ENCODE results near the gene TTC8. TPM values are rescaled to one million over a fixed set of nuclear protein-coding genes. Genes with fewer than 3 reads are reported as not detected.

The TTC8 gene
- total RNA-seq, 2 donors from 2014 or later, result 20.8 to 34.1 TPM

GRCh38 chr14:88838015-88838414 is 13.6 kb downstream of the TTC8 start:
- TF ChIP-seq CTCF (IDR thresholded peaks at IDR 0.05), result no peak

GRCh38 chr14:88840926-88841325 is 16.5 kb downstream of the TTC8 start:
- no peaks in the 10 kb centered on the region for H3K36me3 ChIP-seq
- ATAC-seq (ENCODE audit: insufficient number of reproducible peaks, low FRiP score, low read depth), result no peak

More at GRCh38 chr14:88838015-88838414, 13.6 kb downstream of the TTC8 start:
- Histone ChIP-seq H3K27ac (no peak overlapping the region), H3K9me3 (no peaks in the 10 kb centered on the region), H3K36me3 (no peaks in the 10 kb centered on the region), H3K4me1 (ENCODE audit: control insufficient read depth in 1 of 2, low read depth in 2 of 2) (peaks cover 21 to 30% of the 10 kb centered on the region in 2 donors), H3K27me3 (replicated peaks; ENCODE audit: insufficient read depth) (no peaks in the 10 kb centered on the region), H3K4me3 (no peak overlapping the region)
- no peak for ATAC-seq (ENCODE audit: insufficient number of reproducible peaks, low FRiP score, low read depth)
- DNase-seq (ENCODE audit: low spot score), result no peak

GRCh38 chr14:88841741-88842140 is 17.3 kb downstream of the TTC8 start:
- no peak overlapping the region for H3K4me3 ChIP-seq
- DNase-seq (ENCODE audit: low spot score) (no peak), ATAC-seq (ENCODE audit: insufficient number of reproducible peaks, low FRiP score, low read depth) (no peak)
- no peaks in the 10 kb centered on the region for H3K36me3 ChIP-seq
- no peak for TF ChIP-seq CTCF (IDR thresholded peaks at IDR 0.05)
- H3K27me3 ChIP-seq (replicated peaks; ENCODE audit: insufficient read depth), result no peaks in the 10 kb centered on the region
- H3K9me3 ChIP-seq, result no peaks in the 10 kb centered on the region
- H3K27ac ChIP-seq, result no peak overlapping the region
- H3K4me1 ChIP-seq (ENCODE audit: control insufficient read depth in 1 of 2, low read depth in 2 of 2), result no peaks in the 10 kb centered on the region

More at GRCh38 chr14:88840926-88841325, 16.5 kb downstream of the TTC8 start:
- H3K27me3 ChIP-seq (replicated peaks; ENCODE audit: insufficient read depth), result no peaks in the 10 kb centered on the region
- H3K4me3 ChIP-seq, result no peak overlapping the region
- H3K4me1 ChIP-seq (ENCODE audit: control insufficient read depth in 1 of 2, low read depth in 2 of 2), result peaks cover 3 to 5% of the 10 kb centered on the region in 2 donors
- no peak overlapping the region for H3K27ac ChIP-seq
- DNase-seq (ENCODE audit: low spot score), result no peak
- no peak for TF ChIP-seq CTCF (IDR thresholded peaks at IDR 0.05)
- no peaks in the 10 kb centered on the region for H3K9me3 ChIP-seq

- H3K4me3 ChIP-seq, result no peak overlapping the region
- DNase-seq (ENCODE audit: low spot score) (no peak), ATAC-seq (ENCODE audit: insufficient number of reproducible peaks, low FRiP score, low read depth) (no peak)
- TF ChIP-seq CTCF (IDR thresholded peaks at IDR 0.05), result no peak
- no peaks in the 10 kb centered on the region for H3K9me3 ChIP-seq
- no peaks in the 10 kb centered on the region for H3K4me1 ChIP-seq (ENCODE audit: control insufficient read depth in 1 of 2, low read depth in 2 of 2)
- H3K27ac ChIP-seq, result no peak overlapping the region
- H3K36me3 ChIP-seq, result no peaks in the 10 kb centered on the region
- H3K27me3 ChIP-seq (replicated peaks; ENCODE audit: insufficient read depth), result no peaks in the 10 kb centered on the region
These were observed 18.0 kb downstream of the TTC8 start for GRCh38 chr14:88842414-88842813.

GRCh38 chr14:88844980-88845491 is 20.6 kb downstream of the TTC8 start:
- Histone ChIP-seq H3K4me3 (no peak overlapping the region), H3K27ac (no peak overlapping the region), H3K27me3 (replicated peaks; ENCODE audit: insufficient read depth) (no peaks in the 10 kb centered on the region), H3K4me1 (ENCODE audit: control insufficient read depth in 1 of 2, low read depth in 2 of 2) (no peaks in the 10 kb centered on the region), H3K9me3 (no peaks in the 10 kb centered on the region), H3K36me3 (no peaks in the 10 kb centered on the region)
- DNase-seq (ENCODE audit: low spot score), result no peak
- no peak for ATAC-seq (ENCODE audit: insufficient number of reproducible peaks, low FRiP score, low read depth)
- TF ChIP-seq CTCF (IDR thresholded peaks at IDR 0.05), result no peak
